Fibroblast of skin of abdomen (primary cell): ENCODE measurements around the gene GPR153.

Source experiments
- DNase-seq: peaks from one replicate; pipeline ENCODE4 v3.0.0-alpha.2; 2013

GPR153 gene

DNA sequence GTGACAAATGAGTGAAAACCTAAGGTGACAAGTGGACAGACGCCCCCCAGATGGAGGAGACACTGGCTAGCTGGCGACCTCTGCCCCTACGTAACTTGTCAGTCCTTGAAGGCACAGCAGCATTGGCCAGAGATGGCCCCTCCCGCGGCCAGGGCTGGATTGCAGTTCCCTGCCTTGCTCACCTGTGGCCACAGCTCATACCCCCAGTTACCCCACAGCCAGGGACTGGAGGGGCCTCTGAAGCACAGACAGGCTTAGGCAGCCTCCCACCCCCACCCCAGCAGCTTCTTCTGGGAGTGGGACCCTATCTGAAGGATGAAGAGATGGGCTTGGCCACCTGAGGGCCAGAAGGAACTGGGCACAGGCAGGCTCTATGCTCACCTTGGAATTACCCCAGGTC is 13.2 kb downstream of the GPR153 start:
- no peak for DNase-seq

DNA sequence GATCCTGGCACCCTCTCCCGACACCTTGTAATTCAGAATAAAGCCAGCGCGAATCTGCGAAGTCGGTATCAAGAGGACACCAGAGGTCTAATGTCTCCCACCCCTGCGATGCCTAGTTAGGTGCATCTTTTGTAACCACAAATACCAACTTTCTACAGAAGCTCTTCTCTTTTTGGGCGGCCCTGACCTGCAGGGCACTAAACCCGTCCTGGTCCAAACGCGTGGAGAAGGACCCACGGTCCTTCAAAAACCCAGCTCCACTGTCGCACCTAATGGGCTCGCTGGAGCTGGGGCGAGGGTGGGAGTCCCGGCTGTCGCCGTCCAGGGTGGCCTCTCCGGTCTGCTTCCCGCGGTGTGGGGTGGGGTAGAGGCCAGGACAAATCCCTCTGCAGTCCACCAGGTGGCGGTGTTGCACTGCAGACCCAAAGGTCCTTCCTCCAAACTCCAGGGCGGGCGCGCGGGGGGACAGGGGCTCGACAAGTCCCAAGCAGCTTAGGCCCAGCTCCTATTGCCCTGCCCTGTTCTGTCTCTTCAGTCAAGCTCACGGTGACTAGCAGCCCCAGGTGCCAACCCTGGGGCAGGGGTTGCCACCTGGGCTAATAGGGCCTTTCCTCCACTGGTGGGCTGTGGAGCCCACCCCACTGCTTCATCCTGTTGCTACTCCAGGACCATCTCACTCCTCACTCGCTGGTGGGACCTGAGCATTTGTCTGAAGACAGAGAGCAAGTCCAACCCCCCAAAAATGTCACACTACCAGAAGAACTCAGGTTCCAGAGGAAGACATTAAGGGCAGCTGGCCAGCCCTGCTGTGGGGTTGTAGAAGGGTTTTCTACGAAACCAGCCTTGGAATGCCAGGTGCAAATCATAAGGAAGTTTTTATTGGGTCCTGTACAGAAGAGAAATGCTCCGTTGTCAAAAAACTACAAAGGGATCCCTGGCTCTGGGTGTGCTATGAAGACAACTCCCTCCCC is 14.1 kb downstream of the GPR153 start:
- peak; percentile 61 for DNase-seq

DNA sequence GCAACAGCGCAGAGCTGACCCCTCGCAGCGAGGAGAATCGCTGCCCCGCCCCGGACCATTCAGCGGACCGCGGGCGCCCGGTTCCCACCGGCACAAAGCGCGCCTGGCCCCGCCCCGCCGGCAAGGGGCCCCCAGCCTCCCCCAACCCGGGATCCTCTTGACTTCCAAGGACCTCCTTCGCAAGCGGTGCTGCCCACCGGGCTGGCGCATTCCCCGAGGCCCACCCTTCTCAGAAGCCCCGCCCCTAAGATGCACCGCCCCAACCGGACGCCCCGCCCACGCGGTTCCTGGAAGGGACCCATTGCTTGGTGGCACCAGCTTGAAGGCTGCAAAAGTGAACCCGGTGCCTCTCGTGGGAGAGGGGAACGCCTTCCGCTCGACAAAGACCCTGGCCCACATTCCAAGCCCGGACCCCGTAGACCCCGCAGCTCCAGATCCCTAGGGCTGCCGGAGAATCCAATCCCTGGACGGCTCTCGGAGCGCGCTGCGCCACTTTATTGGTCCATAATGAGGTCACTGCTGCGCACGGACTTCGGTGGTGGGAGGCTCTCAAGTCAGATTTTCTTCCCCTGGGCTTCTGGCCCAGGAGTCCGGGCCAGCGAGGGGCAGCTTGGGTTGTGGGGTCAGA is 14.9 kb downstream of the GPR153 start:
- DNase-seq: no peak

DNA sequence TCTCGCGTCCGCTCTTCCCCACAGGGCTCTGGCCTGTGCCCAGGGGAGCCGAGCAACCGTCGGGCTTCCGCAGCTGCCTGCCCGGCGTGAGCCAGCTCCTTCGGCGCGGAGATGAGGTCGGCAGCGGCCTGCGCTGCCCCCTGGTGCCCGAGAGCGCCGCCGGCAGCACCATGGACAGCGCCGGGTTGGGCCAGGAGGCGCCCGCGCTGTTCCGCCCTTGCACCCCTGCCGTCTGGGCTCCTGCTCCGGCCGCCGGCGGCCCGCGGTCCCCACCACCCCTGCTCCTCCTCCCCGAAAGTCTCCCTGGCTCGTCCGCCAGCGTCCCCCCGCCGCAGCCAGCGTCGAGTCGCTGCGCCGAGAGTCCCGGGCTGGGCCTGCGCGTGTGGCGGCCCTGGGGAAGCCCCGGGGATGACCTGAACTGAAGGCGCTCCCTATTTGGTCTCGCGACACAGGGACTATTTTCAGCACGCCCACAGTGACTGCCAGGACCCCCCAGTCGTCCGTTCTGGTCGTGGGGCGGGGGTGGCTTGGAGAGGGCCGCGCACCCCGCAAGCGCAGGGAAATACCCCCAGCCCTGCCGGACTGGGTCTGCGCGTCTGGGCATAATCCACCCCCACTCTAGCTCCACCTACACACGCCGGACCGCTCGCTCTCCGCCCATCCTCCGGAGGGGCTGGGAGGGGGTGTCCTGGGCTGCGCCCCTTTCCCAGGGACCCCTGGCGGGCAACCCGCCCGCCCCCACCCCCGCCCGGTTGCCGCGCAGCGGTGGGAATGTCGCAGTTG is 15.6 kb downstream of the GPR153 start:
- peak; percentile 71 for DNase-seq

DNA sequence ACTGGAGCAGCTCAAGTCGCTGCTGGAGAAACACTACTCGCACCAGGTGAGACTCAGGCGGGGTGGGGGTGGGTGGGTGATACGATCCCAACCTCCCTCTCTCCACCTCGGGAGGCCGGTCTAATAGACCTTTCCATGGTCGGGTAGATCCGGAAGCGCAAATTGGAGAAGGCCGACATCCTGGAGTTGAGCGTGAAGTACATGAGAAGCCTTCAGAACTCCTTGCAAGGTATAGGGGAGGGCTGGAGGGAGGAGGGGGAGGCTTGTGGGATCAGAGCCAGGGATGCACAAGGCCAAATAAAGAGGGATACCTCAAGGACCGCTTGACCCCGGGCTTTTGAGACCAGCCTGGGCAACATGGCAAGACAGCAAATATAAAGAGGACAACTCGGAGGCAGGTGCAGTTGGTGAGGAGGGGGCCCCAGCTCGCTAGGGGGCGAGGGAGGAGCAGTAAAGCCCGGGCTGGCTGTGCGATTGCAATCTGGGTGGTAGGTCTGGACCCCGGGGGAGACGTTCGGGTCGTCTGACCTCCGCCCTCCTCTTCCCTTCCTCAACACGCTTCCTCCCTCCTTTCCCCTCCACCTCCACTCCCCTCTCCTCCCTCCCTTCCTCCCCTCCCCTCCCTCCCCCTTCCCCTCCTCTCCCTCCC is 16.4 kb downstream of the GPR153 start:
- DNase-seq: no peak

DNA sequence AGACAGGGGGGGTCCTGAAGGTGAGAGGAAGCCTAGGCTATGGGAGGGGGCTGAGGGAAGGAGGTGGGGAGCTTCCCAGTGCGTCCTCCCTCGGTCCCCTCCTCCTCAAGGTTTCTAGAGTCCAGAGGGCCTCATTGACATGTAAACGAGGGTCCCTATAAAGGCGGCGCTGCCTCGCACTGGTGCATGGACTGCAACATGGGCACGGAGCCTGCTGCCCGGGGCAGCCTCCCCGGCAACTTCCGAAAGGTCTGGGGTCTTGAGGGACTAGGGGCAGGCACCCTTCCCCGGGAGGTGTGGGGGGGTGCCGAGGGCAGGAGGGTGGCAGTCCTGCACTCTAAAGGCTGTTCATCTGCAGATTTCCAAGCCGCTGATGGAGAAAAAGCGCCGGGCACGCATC is 16.9 kb downstream of the GPR153 start, which contains the start of gene HES3:
HES3 (plus strand) TSS at position 187 of the 400 bp plus-strand sequence; CDS start at position 374, 187 bp downstream.
- no peak for DNase-seq

DNA sequence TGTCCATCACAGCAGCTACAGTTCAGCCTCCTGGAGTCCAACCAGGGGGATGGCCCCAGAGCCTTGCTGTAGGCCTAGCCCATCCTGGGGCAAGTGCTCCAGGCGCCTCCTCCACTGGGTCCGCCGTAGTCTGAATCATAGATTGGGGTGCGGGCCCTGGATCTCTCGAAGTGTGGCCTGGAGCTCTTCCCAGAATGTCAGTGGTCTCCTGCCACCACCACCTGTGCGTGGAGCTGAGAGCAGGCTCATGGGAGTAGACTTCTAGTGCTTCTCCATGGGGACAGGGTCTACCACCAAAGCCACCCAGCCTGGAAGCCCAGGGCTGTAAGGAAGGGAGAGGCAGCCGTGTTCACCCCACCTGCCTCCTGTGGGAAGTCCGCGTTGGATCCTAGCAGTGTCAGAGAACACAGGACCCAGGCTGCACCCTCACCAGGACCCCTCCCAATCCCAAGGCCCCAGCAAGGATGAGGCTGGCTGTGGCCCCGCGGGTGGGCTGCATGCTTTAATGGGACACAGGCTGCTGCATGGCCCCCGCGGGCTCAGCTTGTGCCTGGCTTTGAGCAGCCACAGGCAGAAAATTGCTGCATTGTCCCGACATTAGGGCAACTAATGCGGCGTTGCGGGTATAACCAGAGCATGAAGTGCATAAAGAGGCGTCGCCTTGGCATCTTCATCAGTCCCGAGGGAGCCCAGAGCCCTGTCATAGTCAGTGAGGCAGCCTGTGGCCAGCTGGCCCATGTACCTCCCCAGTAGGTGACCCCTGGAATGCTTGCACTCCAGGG is 17.7 kb downstream of the GPR153 start:
- no peak for DNase-seq

DNA sequence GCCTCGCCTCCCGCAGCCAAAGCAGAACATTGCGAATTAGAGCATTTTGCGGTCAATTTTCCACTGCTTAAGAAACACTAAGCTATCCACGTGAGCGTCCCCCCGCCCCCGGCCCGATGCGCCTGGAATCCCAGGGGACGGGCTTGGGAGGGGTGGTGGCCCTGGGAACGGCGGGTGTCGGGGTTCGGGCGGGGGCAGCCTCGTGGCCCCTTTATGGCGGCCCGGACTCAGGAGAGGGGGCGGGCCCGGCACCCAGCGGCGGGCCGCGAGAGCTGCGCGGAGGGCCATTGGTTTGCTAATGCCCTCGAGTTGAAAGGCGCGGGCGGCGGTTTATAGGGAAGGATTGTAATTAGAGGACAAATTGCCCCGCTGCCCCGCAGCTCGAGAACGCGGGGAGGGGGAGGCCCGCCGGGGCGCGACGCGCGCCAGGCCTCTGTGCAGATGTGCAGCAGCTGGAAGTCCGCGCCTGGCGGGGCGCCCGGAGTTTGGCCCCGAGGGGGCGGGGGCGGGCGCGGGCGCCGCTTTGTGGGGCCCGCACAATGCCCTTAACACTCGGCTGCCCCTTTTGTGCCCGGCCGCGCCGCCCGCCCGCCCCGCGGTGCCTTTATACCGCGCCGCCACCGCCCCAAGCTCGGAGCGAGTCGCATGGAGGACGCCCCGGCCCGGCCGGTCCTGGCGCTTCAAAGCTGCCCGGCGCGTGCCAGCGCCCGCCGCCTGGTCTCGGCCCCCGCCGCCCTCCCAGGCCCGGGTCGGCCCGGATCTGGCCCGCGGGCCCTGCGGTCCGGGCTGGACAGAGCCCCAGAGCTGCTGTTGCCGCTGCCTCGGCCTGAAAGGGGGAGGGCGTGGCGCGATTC is 18.8 kb downstream of the GPR153 start:
- no peak for DNase-seq

DNA sequence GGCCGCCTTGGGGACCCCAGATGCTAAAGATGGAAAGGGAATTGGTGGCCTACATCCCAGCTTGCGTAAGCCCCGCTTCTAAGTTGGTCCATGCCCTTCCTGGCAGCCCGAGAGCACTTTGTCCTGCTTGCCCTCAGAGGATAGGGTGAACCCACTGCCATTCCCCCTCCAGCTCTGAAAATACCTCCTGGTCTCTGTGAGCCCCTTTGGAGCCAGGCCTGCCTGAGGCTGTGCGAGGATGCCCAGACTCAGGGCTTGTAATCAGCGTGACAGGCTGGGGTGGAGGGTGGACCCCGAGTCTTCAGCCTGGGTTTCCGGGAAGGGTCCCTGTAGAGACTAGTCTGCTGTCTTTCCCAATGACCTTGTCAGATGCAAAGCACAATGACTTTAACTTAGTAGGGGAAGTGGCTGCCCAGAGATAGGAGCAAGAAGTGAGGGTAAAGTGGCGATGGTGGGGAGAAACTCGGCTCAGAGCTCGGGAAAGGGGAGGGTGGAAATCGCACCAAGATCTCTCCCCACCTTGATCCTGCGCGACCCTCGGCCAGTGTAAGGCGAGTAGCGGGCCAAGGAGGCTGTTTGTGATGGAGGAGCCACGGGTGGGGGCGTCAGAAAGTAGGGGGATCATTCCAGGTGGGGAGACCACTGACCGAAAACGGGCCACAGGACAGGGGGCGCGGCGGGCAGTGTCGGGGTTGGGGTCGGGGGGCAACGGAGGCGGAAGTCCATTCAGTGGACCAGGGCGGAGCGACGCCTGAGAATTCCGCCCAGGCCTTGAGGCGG is 19.6 kb downstream of the GPR153 start:
- no peak for DNase-seq

DNA sequence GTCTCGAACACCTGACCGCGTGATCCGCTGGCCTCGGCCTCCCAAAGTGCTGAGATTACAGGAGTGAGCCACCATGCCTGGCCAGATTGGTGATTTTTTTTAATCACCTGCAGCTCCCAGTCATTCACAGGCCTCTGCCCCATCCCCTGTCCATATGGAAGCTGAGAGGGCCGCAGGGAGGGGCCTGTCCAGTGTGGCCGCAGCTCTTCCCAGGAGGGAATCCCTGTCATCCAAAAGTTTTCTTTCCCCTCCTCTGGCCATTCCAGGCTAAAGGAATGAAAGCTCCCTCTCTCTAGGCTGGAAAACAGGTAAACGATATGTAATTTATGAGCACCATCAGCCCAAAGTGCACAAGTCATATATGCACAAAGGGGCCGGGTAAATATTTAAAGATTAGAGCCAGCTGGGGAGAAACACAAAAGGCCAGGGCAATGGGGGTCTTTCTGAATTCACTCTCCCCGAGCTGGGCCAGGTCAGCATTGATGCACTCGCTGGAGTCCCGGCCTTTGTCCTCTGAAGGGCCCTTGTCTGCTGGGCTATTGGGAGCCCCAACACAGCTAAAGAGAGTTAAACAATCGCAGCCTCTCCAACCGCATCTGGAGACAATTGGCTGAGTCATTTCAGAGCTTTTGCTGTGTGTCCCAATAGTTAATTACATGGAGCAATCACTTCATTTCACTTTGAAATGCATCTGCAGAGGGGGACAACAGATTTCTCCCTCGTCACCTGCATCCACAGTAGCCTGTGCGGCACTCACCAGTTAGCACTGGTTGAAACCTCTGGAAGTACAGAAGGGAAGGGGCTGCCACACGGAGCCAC is 20.7 kb downstream of the GPR153 start:
- DNase-seq: peak; percentile 64

DNA sequence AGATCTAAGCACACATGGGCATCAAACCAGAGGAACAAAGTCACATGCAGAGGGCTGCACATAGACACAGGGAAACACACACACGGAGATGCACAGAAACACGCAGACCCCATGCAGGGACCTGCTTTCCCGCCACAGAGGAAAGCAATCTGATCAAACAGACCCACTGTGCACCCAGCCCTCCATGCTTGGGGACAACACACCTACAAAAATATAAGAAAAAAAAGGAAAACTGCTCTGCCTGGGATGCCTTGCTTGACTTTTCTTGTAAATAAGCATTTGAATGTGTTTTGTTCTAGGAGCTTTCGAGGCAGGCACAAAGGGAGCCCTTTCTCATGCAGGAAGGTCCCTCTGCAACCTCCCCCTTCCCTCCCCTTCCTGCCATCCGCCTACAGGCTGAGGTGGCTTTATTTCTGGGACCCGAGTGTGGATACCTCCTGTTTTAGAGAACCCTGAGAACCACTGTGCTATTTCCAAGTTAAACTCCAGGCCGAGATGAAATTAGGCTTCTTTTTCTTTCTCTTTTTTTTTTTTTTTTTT is 21.6 kb downstream of the GPR153 start:
- no peak for DNase-seq

DNA sequence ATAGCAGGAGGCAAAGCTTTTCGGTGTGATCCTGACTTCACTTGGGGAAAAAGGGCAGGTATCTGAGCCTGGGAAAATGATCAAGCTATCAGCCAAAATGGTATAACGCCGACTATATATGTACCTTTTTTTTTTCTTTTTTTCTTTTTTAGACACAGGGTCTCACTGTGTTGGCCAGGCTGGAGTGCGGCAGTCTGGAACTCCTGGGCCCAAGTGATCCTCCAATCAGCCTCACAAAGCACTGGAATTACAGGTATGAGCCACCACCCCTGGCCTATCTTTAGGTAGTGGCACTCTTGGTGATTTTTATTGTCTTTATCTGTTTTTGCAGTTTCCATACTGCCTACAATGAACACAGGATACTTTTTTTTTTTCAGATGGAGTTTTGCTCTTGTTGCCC is 23.8 kb downstream of the GPR153 start:
- no peak for DNase-seq

DNA sequence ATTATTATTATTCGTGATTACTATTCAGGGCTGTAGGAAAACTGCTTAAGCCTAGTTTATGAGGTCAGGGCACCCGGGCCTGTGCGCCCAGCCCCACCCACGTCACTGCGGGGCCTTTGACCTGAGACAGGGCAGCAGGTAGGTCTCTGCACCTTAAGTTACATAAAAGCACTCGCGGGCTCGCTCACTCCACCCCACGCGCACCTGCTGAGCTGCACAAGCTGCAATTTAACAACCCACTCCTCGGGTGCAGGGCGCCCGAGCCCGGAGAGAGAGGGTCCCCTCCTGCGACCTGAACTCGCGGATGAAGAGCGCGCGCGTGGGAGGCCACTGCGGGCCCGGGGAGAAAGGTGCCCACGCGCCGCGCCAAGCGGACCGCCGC is 25.6 kb downstream of the GPR153 start:
- DNase-seq: no peak

DNA sequence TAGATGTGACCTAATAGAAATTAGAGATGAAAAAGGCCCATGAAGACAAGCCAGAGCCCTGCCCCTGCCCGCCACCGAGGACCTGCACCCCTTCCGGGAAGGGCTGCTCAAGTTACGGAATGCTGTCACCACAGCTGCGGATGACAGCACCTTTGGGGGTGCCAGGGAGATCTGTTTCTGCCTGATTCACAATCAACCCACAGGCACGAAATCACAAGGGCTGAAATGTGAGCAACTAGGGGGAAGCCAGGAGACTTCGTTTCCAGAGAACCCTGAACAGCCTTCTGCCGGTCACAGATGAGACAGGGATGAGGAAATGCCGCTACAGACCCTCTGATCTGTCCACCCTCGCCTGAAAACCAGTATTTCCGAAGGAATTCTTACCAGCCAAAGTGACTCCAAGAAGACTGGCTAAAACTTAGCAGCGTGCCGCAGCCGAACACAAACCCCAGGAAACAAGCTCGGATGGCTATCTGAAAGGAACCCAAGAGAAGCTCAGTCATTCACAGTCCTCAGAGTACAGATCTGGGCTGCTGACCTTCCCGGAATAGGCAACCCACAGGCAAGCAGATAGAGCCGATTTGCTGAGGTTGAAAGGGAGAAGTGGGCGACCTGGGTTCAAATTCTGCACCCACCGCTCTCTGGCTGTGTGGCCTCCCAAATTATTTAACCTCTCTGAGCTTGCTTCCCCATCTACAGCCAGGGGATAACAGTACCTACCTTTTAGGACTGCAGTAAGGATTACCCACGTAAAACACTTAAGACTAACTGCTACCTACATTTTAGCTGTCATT is 26.2 kb downstream of the GPR153 start:
- DNase-seq: peak; percentile 19

DNA sequence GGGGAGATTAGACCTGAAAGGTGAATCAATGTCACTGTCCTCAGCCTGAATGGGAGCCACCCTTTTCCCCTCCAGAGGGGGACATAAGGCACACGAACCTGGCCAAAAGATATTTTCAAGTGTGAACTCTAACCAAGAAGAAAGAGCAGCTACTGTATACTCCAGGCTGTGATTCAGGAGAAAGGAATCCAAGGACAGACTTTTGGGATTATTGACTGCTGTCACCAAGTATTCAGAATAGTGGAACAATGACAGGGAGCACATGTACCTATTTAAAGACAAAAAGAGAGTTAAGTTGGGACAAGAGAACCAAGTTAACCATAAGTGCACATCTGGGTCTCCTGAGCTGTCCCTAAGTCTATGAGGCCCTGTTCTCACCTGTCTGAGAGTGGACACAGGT is 27.5 kb downstream of the GPR153 start:
- no peak for DNase-seq

DNA sequence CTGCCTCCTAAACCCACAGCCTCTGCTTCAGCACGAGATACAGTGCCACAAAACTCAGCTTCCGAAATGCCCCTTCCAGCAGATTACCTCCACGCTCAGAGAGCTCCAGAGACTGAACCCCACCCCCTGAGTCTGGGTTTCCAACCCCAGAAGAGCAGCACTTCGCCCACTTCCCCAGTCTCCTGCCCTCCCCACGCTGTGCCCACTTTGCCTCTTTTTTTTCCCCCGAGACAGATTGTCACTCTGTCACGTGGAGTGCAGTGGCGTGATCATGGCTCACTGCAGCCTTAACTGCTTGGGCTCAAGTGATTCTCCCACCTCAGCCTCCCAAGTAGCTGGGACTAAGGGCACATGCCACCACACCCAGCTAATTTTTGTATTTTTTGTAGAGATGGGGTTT is 35.2 kb downstream of the GPR153 start:
- DNase-seq: no peak

DNA sequence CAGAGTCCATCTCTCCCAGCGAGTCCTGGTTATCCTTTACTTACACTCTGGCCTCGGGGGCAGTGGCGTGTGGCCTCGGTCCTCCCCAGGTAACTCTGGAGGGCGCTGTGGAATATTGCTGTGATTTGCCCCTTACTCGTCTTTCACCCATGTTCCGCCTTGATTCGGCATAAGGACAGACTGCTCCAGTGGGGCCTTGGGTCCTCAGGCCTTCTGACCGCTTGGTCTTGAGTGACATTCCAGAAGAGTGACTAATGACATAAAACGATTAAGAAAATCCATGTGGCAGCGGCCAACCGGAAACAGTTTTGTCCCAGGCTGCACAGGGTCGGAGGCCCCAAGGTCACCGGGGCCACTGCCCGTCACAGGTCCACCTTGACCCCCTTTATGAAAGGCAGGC is 36.2 kb downstream of the GPR153 start:
- DNase-seq: no peak

DNA sequence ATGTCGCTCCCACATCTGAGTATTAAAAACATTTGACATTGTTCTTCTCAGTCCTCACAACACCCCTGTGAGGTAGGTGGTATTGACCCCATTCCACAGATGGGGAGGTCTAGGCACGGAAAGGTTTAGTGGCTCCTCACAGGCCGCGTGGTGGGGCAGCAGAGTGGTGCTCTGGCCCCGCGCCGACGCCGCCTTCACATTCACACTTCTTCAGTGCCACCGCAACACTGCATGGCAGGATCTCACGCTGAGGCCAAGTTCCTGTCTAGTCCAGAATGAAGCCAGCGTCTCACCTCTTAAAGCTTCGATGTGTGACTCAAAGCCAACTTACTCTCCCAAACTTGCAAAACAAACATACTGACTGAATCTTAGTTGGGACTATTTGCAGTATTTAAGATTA is 37.3 kb downstream of the GPR153 start:
- DNase-seq: no peak
